Activated CD8-positive, alpha-beta T cell treated with anti-CD3 and anti-CD28 coated beads, Interleukin-2, amount 10 ng/mL, durations not matched to agents 7 days and 5 days (primary cell): ENCODE results near the gene CADM1. TPM values are rescaled to one million over a fixed set of nuclear protein-coding genes. Genes with fewer than 3 reads are reported as not detected.

Experiments
- ATAC-seq: fragments of 150-1000 bp; cut with Tn5 transposase; one replicate; pipeline ENCODE4 v1.10.0; 2021; ENCODE audit warnings: moderate library complexity
- CTCF ChIA-PET: fragments of 350-600 bp; sonication (Branson Sonifier 250); formaldehyde crosslinking; loops from one replicate; lab custom pipeline; 2021; ENCODE audit warnings: antibody characterized with exemption; lab: Charles Lee
- POLR2A ChIA-PET: fragments of 350-600 bp; sonication (Branson Sonifier 250); formaldehyde crosslinking; loops from one replicate; lab custom pipeline; 2021; ENCODE audit warnings: antibody characterized with exemption; lab: Charles Lee
- DNase-seq: peaks from one replicate; pipeline ENCODE4 v3.0.0-alpha.2; 2020
- H3K27ac Mint-ChIP-seq: one replicate; pipeline ENCODE4 v1.8.0; 2021; ENCODE audit warnings: mild to moderate bottlenecking, mixed read lengths
- H3K27me3 Mint-ChIP-seq: one replicate; pipeline ENCODE4 v1.8.0; 2021; ENCODE audit warnings: low read depth, mixed read lengths
- H3K36me3 Mint-ChIP-seq: one replicate; pipeline ENCODE4 v1.8.0; 2021; ENCODE audit warnings: low read depth, mixed read lengths
- H3K4me1 Mint-ChIP-seq: one replicate; pipeline ENCODE4 v1.8.0; 2021; ENCODE audit warnings: low read depth, mixed read lengths
- H3K4me3 Mint-ChIP-seq: one replicate; pipeline ENCODE4 v1.8.0; 2021; ENCODE audit warnings: mild to moderate bottlenecking, mixed read lengths
- H3K9me3 Mint-ChIP-seq: one replicate; pipeline ENCODE4 v1.8.0; 2022; ENCODE audit warnings: mixed read lengths; ENCODE audit not compliant: insufficient read depth
- total RNA-seq, 2 experiments: library from RNA; stranded (reverse); gene quantifications; one replicate each; pipeline ENCODE4 v1.2.3, GENCODE V29; 2021

CADM1 gene
- total RNA-seq, 2 experiments from 2014 or later, result 0.31 to 0.74 TPM

DNA sequence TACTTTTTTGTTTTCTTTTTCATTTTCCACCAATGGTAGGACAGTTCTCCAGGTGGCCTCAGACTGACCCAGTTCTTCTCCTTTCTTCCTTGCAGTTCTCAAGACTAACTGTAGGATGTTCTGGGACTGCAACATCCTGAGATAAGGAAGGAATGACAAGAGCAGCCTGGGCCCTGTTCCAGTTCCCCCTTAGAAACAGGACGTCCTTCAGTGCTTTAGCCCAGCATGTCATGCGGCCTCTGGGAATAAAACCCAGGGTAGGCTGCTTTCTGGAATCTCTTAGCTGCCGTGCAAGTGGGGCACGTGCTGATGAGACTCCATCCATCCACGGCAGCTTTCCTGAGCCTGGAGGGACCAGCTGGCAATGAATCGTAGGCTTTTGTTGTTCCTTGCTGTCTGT is 24.0 kb upstream of the CADM1 start:
- Mint-ChIP-seq H3K9me3 (no peaks in the 10 kb centered on the region), H3K27me3 (no peaks in the 10 kb centered on the region), H3K4me3 (no peak overlapping the region), H3K27ac (no peak overlapping the region), H3K36me3 (no peaks in the 10 kb centered on the region), H3K4me1 (no peaks in the 10 kb centered on the region)
- POLR2A ChIA-PET, result no interaction called here
- DNase-seq (no peak), ATAC-seq (no peak)
- CTCF ChIA-PET, result no interaction called here

DNA sequence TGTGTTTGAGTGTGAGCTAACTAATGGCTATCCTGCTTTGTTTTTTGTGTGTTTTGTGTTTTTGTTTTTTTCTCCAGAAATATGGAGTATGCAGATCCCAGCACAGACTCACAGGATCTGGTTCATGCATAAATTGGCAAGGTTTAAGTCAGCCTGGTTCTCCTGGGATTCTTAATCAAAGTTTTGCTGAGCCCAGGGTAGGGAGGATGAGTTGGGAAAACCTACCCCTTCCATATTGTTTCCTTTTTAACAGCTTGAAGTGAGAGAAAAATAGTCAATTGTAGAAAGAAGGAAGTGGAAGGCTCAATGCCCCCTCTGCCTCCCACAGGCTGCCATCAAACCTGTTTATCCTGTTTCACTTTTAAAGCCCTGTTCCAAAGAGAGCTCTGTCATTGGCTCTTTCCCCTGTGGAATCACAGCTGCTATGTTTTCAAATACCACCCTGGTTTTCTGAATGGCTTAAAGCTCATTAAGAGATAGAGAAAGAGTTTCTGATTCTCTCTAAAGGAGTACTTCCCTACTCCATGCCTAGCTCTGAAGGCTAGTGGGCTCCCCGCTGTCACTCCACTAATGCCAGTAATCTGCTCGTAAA is 23.4 kb upstream of the CADM1 start:
- Mint-ChIP-seq H3K27ac (no peak overlapping the region), H3K4me3 (no peak overlapping the region), H3K36me3 (no peaks in the 10 kb centered on the region), H3K4me1 (no peaks in the 10 kb centered on the region), H3K27me3 (no peaks in the 10 kb centered on the region), H3K9me3 (no peaks in the 10 kb centered on the region)
- POLR2A ChIA-PET, result no interaction called here
- CTCF ChIA-PET, result no interaction called here
- ATAC-seq (no peak), DNase-seq (no peak)

GRCh38 chr11:115525531-115526006 is 21.4 kb upstream of the CADM1 start:
- POLR2A ChIA-PET, result no interaction called here
- no peak for DNase-seq
- Mint-ChIP-seq H3K4me3 (no peak overlapping the region), H3K27me3 (no peaks in the 10 kb centered on the region), H3K4me1 (no peaks in the 10 kb centered on the region), H3K9me3 (no peaks in the 10 kb centered on the region), H3K27ac (no peak overlapping the region), H3K36me3 (no peaks in the 10 kb centered on the region)
- CTCF ChIA-PET, result no interaction called here
- no peak for ATAC-seq

GRCh38 chr11:115524572-115524971 is 20.4 kb upstream of the CADM1 start:
- ATAC-seq, result no peak
- no peak for DNase-seq
- no peaks in the 10 kb centered on the region for H3K4me1 Mint-ChIP-seq
- no peak overlapping the region for H3K27ac Mint-ChIP-seq
- H3K4me3 Mint-ChIP-seq, result no peak overlapping the region
- H3K27me3 Mint-ChIP-seq, result no peaks in the 10 kb centered on the region
- CTCF ChIA-PET, result no interaction called here
- POLR2A ChIA-PET, result no interaction called here
- no peaks in the 10 kb centered on the region for H3K9me3 Mint-ChIP-seq
- no peaks in the 10 kb centered on the region for H3K36me3 Mint-ChIP-seq

GRCh38 chr11:115523727-115524399 is 19.6 kb upstream of the CADM1 start:
- CTCF ChIA-PET, result no interaction called here
- POLR2A ChIA-PET, result no interaction called here
- Mint-ChIP-seq H3K4me3 (no peak overlapping the region), H3K27ac (no peak overlapping the region), H3K4me1 (no peaks in the 10 kb centered on the region), H3K9me3 (no peaks in the 10 kb centered on the region), H3K36me3 (no peaks in the 10 kb centered on the region), H3K27me3 (no peaks in the 10 kb centered on the region)
- DNase-seq, result no peak
- ATAC-seq, result no peak

DNA sequence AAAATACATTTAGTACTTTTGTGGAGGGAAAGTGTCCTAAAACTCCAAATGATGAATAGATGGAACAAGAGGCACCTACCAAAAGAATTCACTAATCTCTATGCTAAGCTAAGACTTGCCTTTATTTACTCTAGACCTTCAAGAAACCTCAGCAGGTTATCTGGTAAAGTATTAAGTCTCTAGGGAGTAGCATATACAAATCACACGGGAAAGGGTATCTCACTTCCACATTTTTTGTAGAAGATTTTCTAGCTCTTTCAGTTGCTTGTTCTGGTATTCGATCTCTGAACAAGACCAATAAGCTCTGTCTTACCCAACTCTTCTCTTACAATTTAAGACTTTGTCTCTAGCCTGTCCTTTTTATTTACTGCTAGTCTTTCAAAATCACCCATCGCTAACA is 18.1 kb upstream of the CADM1 start:
- ATAC-seq (no peak), DNase-seq (no peak)
- H3K4me3 Mint-ChIP-seq, result no peak overlapping the region
- no peaks in the 10 kb centered on the region for H3K4me1 Mint-ChIP-seq
- no peaks in the 10 kb centered on the region for H3K27me3 Mint-ChIP-seq
- H3K27ac Mint-ChIP-seq, result no peak overlapping the region
- POLR2A ChIA-PET, result no interaction called here
- H3K9me3 Mint-ChIP-seq, result no peaks in the 10 kb centered on the region
- CTCF ChIA-PET, result no interaction called here
- no peaks in the 10 kb centered on the region for H3K36me3 Mint-ChIP-seq

DNA sequence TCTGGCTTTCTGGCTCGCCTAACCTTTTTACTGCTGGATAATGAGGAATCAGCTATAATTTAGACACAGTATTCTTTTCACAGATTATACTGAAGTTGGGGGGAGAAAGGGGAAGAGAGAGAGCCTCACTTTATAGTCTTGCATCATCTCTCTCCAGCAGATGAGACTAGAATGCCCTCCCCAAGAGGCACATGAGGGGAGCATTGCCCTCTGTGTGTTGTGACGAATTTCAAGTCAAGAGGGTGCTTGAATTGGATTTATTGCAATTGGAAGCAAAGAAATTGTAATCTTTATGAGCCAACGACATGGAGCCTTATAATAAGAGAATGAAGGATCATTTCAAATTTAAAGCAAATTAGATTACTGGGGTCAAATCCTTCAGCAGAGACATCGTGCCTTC is 17.6 kb upstream of the CADM1 start:
- H3K4me1 Mint-ChIP-seq, result no peaks in the 10 kb centered on the region
- ATAC-seq, result no peak
- ChIA-PET POLR2A (no interaction called here), CTCF (no interaction called here)
- H3K27ac Mint-ChIP-seq, result no peak overlapping the region
- no peaks in the 10 kb centered on the region for H3K9me3 Mint-ChIP-seq
- no peak for DNase-seq
- H3K36me3 Mint-ChIP-seq, result no peaks in the 10 kb centered on the region
- no peaks in the 10 kb centered on the region for H3K27me3 Mint-ChIP-seq
- H3K4me3 Mint-ChIP-seq, result no peak overlapping the region

GRCh38 chr11:115518983-115519628 is 14.9 kb upstream of the CADM1 start:
- H3K4me1 Mint-ChIP-seq, result no peaks in the 10 kb centered on the region
- no peak overlapping the region for H3K4me3 Mint-ChIP-seq
- no peak overlapping the region for H3K27ac Mint-ChIP-seq
- CTCF ChIA-PET, result no interaction called here
- no peaks in the 10 kb centered on the region for H3K9me3 Mint-ChIP-seq
- ATAC-seq, result no peak
- POLR2A ChIA-PET, result no interaction called here
- H3K36me3 Mint-ChIP-seq, result no peaks in the 10 kb centered on the region
- DNase-seq, result no peak
- no peaks in the 10 kb centered on the region for H3K27me3 Mint-ChIP-seq

DNA sequence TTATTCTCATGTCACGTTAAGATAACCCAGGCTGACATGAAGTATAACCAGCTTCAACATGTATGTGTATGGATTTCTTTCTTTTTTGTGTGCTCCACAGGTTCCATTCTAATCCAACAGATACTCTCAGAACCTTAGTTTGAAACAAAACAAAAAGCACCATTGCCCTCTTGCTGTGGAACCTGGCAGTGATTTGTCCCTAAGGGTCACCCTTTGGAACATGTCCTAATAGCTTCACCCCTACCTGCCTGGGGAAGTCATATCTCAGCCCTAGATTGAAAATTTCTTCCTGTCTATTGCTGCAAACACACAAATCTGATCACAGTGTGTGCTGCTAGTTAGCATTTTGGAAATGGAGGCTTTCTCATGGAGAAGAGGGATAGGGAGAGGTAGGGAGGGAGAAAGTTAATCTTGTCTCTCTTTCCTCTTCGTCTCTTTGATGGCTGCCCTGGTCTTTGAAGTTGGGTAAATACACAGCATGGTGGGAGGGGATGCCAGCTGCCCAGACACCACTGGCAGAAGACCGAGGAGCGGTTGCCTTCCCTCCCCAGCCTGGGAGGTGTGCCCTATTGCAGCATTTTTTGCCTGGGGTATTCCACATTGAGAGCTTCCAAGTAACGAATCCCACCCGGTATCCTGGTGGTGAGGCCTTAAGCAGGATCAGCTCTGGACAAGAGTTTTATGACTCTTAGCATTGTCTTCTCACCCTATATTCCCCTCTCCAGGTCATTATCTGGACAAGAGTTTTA is 11.6 kb upstream of the CADM1 start:
- Mint-ChIP-seq H3K4me3 (no peak overlapping the region), H3K9me3 (no peaks in the 10 kb centered on the region), H3K4me1 (no peaks in the 10 kb centered on the region), H3K27me3 (no peaks in the 10 kb centered on the region), H3K27ac (no peak overlapping the region), H3K36me3 (no peaks in the 10 kb centered on the region)
- ChIA-PET POLR2A (no interaction called here), CTCF (no interaction called here)
- DNase-seq, result no peak
- ATAC-seq, result no peak

DNA sequence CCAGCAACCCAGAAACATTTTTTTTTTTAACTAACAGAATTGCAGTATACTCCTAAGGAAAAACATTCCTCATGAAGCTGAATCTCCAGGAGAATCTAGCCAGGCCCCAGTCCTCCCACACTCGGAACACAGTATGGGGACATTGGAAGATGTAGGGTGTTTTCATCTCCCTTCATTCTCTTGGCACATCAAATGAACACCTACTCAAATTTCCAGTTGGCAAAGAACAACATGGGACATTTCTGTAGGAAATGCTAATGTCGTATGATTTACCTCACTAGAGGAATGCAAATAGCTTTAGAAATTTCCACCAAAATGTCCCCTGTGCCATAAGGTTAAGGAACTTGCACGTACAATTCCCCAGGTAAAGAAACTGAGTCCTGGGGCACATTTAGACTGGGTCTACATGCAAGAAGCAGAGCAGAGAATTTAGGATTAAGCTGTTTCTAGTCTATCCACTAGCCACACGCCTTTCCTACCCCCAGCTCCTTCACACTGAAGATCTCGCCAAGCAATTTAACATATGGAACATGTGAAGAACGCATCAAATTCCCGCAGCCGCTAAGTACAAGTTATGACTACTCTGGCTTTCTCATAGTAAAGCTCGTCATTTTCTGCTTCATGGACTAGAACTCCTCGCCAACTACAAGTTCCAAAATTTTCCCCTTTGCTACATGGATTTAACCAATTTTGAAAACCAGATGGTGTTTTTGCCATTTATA is 2.9 kb upstream of the CADM1 start:
- CTCF ChIA-PET, result no interaction called here
- DNase-seq (no peak), ATAC-seq (no peak)

GRCh38 chr11:115505175-115505574 is 960 bp upstream of the CADM1 start:
- no peak overlapping the region for H3K4me3 Mint-ChIP-seq

More for the DNA sequence above, 2.9 kb upstream of the CADM1 start:
- Mint-ChIP-seq H3K27ac (no peak overlapping the region), H3K4me3 (no peak overlapping the region), H3K9me3 (no peaks in the 10 kb centered on the region), H3K4me1 (peaks cover 4% of the 10 kb centered on the region), H3K27me3 (peaks cover 20% of the 10 kb centered on the region), H3K36me3 (peaks cover 2% of the 10 kb centered on the region)
- POLR2A ChIA-PET, result no interaction called here

More at GRCh38 chr11:115505175-115505574, 960 bp upstream of the CADM1 start:
- ChIA-PET POLR2A (no interaction called here), CTCF (no interaction called here)
- peaks cover 20% of the 10 kb centered on the region for H3K27me3 Mint-ChIP-seq
- peaks cover 2% of the 10 kb centered on the region for H3K36me3 Mint-ChIP-seq
- H3K9me3 Mint-ChIP-seq, result no peaks in the 10 kb centered on the region
- H3K27ac Mint-ChIP-seq, result no peak overlapping the region
- no peak for ATAC-seq
- no peak for DNase-seq
- peaks cover 4% of the 10 kb centered on the region for H3K4me1 Mint-ChIP-seq
